PC-9 (cell line): Measurements from ENCODE around the gene FOXF1. TPM values are rescaled to one million over a fixed set of nuclear protein-coding genes. Genes with fewer than 3 reads are reported as not detected.

Experiments used
- BruUV-seq: library from RNA; stranded (reverse); fragments of 400-500 nt; replicated peaks from 2 replicates; lab custom pipeline; 2021; lab: Mats Ljungman, UMichigan
- CTCF ChIA-PET: fragments of 300-600 bp; sonication (Branson Sonifier 250); formaldehyde crosslinking; loops from one replicate; lab custom pipeline; 2022; ENCODE audit warnings: antibody characterized with exemption; lab: Charles Lee
- POLR2A ChIA-PET: fragments of 300-600 bp; sonication (Branson Sonifier 250); formaldehyde crosslinking; loops from one replicate; lab custom pipeline; 2022; ENCODE audit warnings: antibody characterized with exemption; ENCODE audit not compliant: unreplicated experiment; lab: Charles Lee
- DNase-seq, 2 experiments: peaks; one replicate each; pipeline versions ENCODE4 v3.0.0 to v3.0.0-alpha.2; 2015 to 2022; ENCODE audit warnings: mixed read lengths in 1 of 2
- H2AFZ ChIP-seq: fragments of 200-600 bp; sonication (generic); 2 replicates; pipeline ENCODE4 v1.8.1; 2017; ENCODE audit warnings: antibody characterized with exemption
- H3F3A ChIP-seq: fragments of 200-600 bp; sonication (generic); 2 replicates; pipeline ENCODE4 v1.8.1; 2017; ENCODE audit warnings: antibody characterized with exemption, mild to moderate bottlenecking, low read depth; ENCODE audit not compliant: insufficient read depth
- H3K27ac ChIP-seq: fragments of 200-600 bp; sonication (generic); 2 replicates; pipeline ENCODE4 v1.6.1; 2016; ENCODE audit warnings: mixed run types
- H3K27me3 ChIP-seq: fragments of 200-600 bp; sonication (generic); 2 replicates; pipeline ENCODE4 v1.6.1; 2016; ENCODE audit warnings: low read depth, mixed run types; ENCODE audit not compliant: insufficient read depth
- H3K36me3 ChIP-seq: fragments of 200-600 bp; sonication (generic); 2 replicates; pipeline ENCODE4 v1.6.1; 2016; ENCODE audit warnings: low read depth, mixed run types
- H3K4me1 ChIP-seq: fragments of 200-600 bp; sonication (generic); replicated peaks from 2 replicates; pipeline ENCODE4 v1.6.1; 2016; ENCODE audit warnings: mixed run types; ENCODE audit not compliant: insufficient read depth
- H3K4me2 ChIP-seq: fragments of 200-600 bp; sonication (generic); 2 replicates; pipeline ENCODE4 v1.6.1; 2017; ENCODE audit warnings: mixed run types
- H3K4me3 ChIP-seq: fragments of 200-600 bp; sonication (generic); 2 replicates; pipeline ENCODE4 v1.6.1; 2016; ENCODE audit warnings: mixed run types
- H3K79me2 ChIP-seq: fragments of 200-600 bp; sonication (generic); 2 replicates; pipeline ENCODE4 v1.6.1; 2017; ENCODE audit warnings: low read depth, mixed run types
- H3K9me2 ChIP-seq: fragments of 200-600 bp; sonication (generic); 2 replicates; pipeline ENCODE4 v1.8.1; 2017; ENCODE audit warnings: mild to moderate bottlenecking; ENCODE audit not compliant: insufficient read depth
- H3K9me3 ChIP-seq: fragments of 200-600 bp; sonication (generic); 2 replicates; pipeline ENCODE4 v1.8.1; 2016; ENCODE audit warnings: low read depth; ENCODE audit not compliant: insufficient read depth
- H4K20me1 ChIP-seq: fragments of 200-600 bp; sonication (generic); 2 replicates; pipeline ENCODE4 v1.8.1; 2017; ENCODE audit not compliant: insufficient read depth
- EZH2 ChIP-seq: fragments of 200-600 bp; sonication (generic); IDR thresholded peaks from 2 replicates; pipeline ENCODE4 v1.8.0; 2017; ENCODE audit warnings: antibody characterized with exemption, low read depth
- intact Hi-C: fragments of 100-400 bp; cut with micrococcal nuclease; formaldehyde crosslinking; loops from one replicate; pipeline ENCODE4 v1.10.0; 2022; ENCODE audit not compliant: unreplicated experiment
- total RNA-seq: library from RNA; stranded (reverse); gene quantifications from 2 replicates; pipeline ENCODE4 v1.2.3, GENCODE V29; 2021
- TF ChIP-seq, protein P1 (sequence below): fragments of 200-600 bp; sonication (generic); conservative IDR thresholded peaks from 2 replicates; pipeline ENCODE4 v1.6.1; 2017; ENCODE audit warnings: mixed run types, antibody characterized with exemption, mild to moderate bottlenecking, moderate library complexity

FOXF1 gene
- total RNA-seq, 1 experiment from 2014 or later, result not detected

DNA sequence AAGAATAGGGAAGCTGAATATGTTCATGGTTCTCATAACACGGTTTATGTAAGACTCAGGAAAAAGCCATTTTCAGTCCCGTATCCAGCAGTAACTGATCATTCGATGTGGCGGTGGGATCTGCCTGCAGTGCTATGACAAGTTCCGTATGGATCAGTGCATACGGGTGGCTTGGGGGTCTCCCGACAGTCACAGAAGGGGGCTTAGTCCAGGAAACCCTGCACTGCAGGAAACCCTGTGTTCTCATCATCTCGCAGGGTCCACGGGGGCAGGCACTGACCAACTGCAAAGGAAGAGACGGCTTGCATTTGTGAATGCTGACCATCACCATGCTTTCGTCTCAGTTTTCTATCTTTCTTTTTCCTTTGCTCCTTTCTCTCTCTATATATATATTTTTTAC, 37.0 kb downstream of the FOXF1 start:
- Histone ChIP-seq H3K9me3 (no peaks in the 10 kb centered on the region), H4K20me1 (peaks cover 10% of the 10 kb centered on the region; the same call in 1 of the 2 replicates), H2AFZ (no peak overlapping the region), H3F3A (no peaks in the 10 kb centered on the region), H3K79me2 (no peaks in the 10 kb centered on the region), H3K27ac (no peak overlapping the region), H3K9me2 (no peaks in the 10 kb centered on the region), H3K4me3 (no peak overlapping the region), H3K27me3 (no peaks in the 10 kb centered on the region), H3K36me3 (peaks cover 15% of the 10 kb centered on the region), H3K4me1 (no peaks in the 10 kb centered on the region), H3K4me2 (no peak overlapping the region)
- no peak for DNase-seq
- intact Hi-C loops, result no loop called here
- TF ChIP-seq, protein P1, sequence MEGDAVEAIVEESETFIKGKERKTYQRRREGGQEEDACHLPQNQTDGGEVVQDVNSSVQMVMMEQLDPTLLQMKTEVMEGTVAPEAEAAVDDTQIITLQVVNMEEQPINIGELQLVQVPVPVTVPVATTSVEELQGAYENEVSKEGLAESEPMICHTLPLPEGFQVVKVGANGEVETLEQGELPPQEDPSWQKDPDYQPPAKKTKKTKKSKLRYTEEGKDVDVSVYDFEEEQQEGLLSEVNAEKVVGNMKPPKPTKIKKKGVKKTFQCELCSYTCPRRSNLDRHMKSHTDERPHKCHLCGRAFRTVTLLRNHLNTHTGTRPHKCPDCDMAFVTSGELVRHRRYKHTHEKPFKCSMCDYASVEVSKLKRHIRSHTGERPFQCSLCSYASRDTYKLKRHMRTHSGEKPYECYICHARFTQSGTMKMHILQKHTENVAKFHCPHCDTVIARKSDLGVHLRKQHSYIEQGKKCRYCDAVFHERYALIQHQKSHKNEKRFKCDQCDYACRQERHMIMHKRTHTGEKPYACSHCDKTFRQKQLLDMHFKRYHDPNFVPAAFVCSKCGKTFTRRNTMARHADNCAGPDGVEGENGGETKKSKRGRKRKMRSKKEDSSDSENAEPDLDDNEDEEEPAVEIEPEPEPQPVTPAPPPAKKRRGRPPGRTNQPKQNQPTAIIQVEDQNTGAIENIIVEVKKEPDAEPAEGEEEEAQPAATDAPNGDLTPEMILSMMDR, result no peak
- no peak for TF ChIP-seq EZH2
- POLR2A ChIA-PET, result no interaction called here
- no TSS peak for BruUV-seq
- CTCF ChIA-PET, result no interaction called here

DNA sequence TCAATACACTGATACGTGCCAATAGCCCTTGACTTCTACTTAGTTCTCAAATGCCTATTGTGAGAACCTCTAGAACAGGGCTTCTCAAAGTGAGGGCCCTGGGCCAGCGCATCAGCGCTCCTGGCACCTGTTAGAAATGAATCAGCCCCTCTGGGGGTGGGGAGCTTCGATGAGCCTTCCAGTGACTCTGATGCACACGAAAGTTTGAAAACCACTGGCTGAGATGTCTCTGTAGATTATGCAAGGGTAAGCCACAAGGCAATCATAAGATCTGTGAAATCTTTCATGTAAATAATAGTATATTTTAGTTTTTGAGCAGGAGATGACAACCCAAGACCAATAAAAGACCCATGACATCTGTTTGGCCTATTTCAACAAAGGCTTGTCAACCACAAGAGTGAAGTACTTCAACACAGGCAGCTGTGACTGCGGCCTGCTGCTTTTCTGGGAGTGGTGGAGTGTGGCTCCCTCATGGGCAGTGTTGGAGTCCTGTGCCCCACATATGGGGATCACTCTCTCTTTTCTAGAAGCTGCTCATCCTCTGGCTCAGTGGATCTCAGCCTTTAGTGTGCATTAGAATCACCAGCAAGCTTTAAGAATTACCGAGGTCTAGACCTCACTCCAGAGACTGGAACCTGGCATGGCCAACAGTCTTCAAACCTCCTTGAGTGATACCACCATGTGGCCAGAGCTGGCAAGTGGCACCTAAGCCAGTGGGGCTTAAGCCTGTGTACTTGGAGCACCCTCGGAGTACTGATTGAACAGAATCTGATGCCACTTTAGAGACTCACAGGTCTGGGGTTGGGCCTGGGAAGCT, 39.0 kb downstream of the FOXF1 start:
- Histone ChIP-seq H3K79me2 (peaks cover 9% of the 10 kb centered on the region), H3K9me2 (no peaks in the 10 kb centered on the region), H3K36me3 (peaks cover 17% of the 10 kb centered on the region), H4K20me1 (peaks cover 5% of the 10 kb centered on the region; the same call in 1 of the 2 replicates), H3K27me3 (no peaks in the 10 kb centered on the region), H2AFZ (no peak overlapping the region), H3K4me3 (no peak overlapping the region), H3K4me2 (no peak overlapping the region), H3K27ac (no peak overlapping the region), H3K4me1 (peaks cover 4% of the 10 kb centered on the region), H3K9me3 (no peaks in the 10 kb centered on the region), H3F3A (no peaks in the 10 kb centered on the region)
- CTCF ChIA-PET, result no interaction called here
- DNase-seq, result no peak
- intact Hi-C loops, result no loop called here
- POLR2A ChIA-PET, result no interaction called here
- no TSS peak for BruUV-seq
- TF ChIP-seq EZH2, result no peak
- TF ChIP-seq, protein P1, result no peak

DNA sequence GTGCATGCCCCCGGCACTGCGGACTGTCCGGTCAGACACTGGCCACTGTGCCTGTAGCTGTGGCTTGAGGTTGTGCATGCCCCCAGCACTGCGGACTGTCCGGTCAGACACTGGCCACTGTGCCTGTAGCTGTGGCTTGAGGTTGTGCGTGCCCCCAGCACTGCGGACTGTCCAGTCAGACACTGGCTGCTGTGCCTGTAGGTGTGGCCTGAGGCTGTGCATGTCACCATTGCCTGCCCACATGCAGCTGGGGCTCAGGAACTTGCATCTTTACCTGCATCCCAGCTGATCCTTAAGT, 39.5 kb downstream of the FOXF1 start:
- Histone ChIP-seq H3K4me3 (no peak overlapping the region), H3K4me2 (no peak overlapping the region), H2AFZ (no peak overlapping the region), H3K4me1 (peaks cover 6% of the 10 kb centered on the region), H4K20me1 (no peaks in the 10 kb centered on the region), H3K36me3 (peaks cover 17% of the 10 kb centered on the region), H3K9me3 (no peaks in the 10 kb centered on the region), H3K79me2 (peaks cover 14% of the 10 kb centered on the region), H3K27me3 (no peaks in the 10 kb centered on the region), H3F3A (no peaks in the 10 kb centered on the region), H3K27ac (no peak overlapping the region), H3K9me2 (no peaks in the 10 kb centered on the region)
- no TSS peak for BruUV-seq
- DNase-seq, result no peak
- TF ChIP-seq, protein P1, result no peak
- no peak for TF ChIP-seq EZH2
- ChIA-PET CTCF (no interaction called here), POLR2A (no interaction called here)
- intact Hi-C loops, result no loop called here
